ENCODE measurements around the gene DNAH17. TPM values are rescaled to one million over a fixed set of nuclear protein-coding genes. Genes with fewer than 3 reads are reported as not detected.

The DNAH17 gene
- total RNA-seq, 1 experiment from 2014 or later: 0.18 TPM

DNA sequence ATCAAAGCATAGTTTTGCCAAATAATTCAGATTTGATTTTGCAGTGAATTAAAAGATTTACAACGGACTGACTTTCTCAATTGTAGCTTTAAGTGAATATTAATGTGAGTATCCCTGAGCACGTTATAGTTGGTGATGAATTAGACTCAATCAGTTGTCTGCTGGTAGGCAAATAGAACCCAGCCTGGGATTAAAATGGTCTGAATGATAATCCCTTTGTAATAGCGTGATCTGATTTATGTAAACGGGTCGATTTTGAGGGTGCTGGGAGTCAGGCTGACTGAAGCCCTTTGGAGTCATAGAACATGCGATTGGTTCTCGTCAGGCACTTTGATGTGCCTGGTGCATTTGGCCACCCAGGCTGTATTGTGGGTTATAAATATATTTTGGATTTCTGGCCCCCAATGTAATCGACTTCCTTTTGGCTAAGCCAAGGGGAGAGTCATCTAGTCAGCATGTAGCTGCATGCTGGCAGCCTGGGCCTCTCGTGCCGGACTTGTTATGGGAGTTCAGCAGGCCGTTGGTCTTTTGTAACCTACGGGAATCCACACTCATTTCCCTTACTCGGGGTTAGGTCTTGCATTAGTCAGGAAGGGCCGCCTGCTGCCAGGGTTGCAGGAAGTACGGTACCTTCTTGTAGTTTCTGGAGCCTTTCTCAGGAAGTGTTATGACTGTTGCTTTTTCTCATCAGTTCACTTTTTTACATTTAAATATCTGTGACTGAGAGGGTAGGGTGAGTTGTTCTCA is 193.3 kb downstream of the DNAH17 start:
- intact Hi-C loops (cut with micrococcal nuclease; ENCODE audit: unreplicated experiment) (no loop called here), in situ Hi-C loops (cut with HindIII; ENCODE audit: low pct_unique_long_range_greater_than_20kb, low sequenced_read_pairs) (no loop called here)
- ChIA-PET POLR2A (interaction anchor here (0.6 to 0.7 kb wide), 2 partner anchors 22 to 67 kb away, joined by 3 to 5 read pairs; no protein-coding TSS in a partner anchor), CTCF (interaction anchor here (1.0 kb wide), 1 partner anchor 25 kb away, joined by 3 read pairs; no protein-coding TSS in a partner anchor)
- Histone ChIP-seq H3K36me3 (ENCODE audit: control insufficient read depth, insufficient read depth, low read length) (peaks cover 1% of the 10 kb centered on the region; the same call in 1 of the 2 replicates), H3K27me3 (ENCODE audit: control insufficient read depth, insufficient read depth, low read length) (no peaks in the 10 kb centered on the region), H3K4me3 (ENCODE audit: low read depth in 2 of 2, low read length in 2 of 2) (0 out of 4 replicates have a peak overlapping the region, but pooled peaks of 1 of the 2 experiments have one; percentile 0), H3K27ac (ENCODE audit: low read length) (peak overlapping the region; percentile 60), H3K9me3 (ENCODE audit: control insufficient read depth, insufficient read depth, low read depth, low read length) (no peaks in the 10 kb centered on the region), H3K4me1 (ENCODE audit: control insufficient read depth, insufficient read depth, low read length) (peaks cover 43% of the 10 kb centered on the region)
- no peak for TF ChIP-seq TCF7L2 (IDR thresholded peaks at IDR 0.05; ENCODE audit: low read depth, low read length)
- TF ChIP-seq POLR2AphosphoS5 (IDR thresholded peaks at IDR 0.05; ENCODE audit: low read depth, low read length): no peak
- TF ChIP-seq, protein P1, sequence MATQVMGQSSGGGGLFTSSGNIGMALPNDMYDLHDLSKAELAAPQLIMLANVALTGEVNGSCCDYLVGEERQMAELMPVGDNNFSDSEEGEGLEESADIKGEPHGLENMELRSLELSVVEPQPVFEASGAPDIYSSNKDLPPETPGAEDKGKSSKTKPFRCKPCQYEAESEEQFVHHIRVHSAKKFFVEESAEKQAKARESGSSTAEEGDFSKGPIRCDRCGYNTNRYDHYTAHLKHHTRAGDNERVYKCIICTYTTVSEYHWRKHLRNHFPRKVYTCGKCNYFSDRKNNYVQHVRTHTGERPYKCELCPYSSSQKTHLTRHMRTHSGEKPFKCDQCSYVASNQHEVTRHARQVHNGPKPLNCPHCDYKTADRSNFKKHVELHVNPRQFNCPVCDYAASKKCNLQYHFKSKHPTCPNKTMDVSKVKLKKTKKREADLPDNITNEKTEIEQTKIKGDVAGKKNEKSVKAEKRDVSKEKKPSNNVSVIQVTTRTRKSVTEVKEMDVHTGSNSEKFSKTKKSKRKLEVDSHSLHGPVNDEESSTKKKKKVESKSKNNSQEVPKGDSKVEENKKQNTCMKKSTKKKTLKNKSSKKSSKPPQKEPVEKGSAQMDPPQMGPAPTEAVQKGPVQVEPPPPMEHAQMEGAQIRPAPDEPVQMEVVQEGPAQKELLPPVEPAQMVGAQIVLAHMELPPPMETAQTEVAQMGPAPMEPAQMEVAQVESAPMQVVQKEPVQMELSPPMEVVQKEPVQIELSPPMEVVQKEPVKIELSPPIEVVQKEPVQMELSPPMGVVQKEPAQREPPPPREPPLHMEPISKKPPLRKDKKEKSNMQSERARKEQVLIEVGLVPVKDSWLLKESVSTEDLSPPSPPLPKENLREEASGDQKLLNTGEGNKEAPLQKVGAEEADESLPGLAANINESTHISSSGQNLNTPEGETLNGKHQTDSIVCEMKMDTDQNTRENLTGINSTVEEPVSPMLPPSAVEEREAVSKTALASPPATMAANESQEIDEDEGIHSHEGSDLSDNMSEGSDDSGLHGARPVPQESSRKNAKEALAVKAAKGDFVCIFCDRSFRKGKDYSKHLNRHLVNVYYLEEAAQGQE (IDR thresholded peaks at IDR 0.05; ENCODE audit: insufficient read depth in 1 of 2, low read depth in 2 of 2, low read length in 1 of 2): no peak
- no peak for TF ChIP-seq SIN3A (IDR thresholded peaks at IDR 0.05; ENCODE audit: borderline replicate concordance, insufficient read depth, low read depth, low read length)
- TF ChIP-seq, protein P2, sequence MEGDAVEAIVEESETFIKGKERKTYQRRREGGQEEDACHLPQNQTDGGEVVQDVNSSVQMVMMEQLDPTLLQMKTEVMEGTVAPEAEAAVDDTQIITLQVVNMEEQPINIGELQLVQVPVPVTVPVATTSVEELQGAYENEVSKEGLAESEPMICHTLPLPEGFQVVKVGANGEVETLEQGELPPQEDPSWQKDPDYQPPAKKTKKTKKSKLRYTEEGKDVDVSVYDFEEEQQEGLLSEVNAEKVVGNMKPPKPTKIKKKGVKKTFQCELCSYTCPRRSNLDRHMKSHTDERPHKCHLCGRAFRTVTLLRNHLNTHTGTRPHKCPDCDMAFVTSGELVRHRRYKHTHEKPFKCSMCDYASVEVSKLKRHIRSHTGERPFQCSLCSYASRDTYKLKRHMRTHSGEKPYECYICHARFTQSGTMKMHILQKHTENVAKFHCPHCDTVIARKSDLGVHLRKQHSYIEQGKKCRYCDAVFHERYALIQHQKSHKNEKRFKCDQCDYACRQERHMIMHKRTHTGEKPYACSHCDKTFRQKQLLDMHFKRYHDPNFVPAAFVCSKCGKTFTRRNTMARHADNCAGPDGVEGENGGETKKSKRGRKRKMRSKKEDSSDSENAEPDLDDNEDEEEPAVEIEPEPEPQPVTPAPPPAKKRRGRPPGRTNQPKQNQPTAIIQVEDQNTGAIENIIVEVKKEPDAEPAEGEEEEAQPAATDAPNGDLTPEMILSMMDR (IDR thresholded peaks at IDR 0.05): no peak
- ATAC-seq (peak; percentile 62), DNase-seq (ENCODE audit: low read depth, low spot score) (no peak)
- BruUV-seq (replicated peaks): no TSS peak

DNA sequence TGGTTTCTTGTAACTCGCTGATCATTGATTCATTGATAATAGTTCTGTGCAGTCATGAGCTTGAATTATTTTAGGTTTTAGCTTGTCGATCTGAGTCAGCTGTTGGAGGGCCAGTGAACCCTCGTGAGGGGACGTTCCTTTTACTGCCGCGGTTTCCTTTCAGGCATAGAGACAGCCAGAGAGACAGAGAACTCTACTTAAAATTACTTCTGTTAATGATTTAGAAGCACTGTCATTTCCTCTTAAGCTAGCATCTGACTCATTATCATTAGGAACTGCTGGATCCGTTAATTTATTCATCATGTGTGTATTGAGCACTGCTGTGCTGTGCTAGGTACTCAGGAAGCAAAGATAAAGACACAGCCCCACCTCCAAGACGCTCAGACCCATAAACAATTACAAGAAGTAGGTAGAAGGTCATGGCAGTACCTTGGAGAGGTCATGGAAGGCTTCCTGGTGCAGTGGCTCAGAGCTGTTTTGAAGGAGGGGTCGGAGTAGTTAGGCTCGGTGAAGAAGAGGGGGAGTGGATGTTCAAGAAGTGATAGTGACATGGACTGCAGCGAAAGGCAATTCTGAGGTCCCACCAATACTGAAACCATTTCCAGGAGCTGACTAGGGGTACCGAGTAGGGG is 195.5 kb downstream of the DNAH17 start:
- intact Hi-C loops (cut with micrococcal nuclease; ENCODE audit: unreplicated experiment) (no loop called here), in situ Hi-C loops (cut with HindIII; ENCODE audit: low pct_unique_long_range_greater_than_20kb, low sequenced_read_pairs) (no loop called here)
- DNase-seq (ENCODE audit: low read depth, low spot score) (no peak), ATAC-seq (no peak)
- BruUV-seq (replicated peaks): no TSS peak
- Histone ChIP-seq H3K27ac (ENCODE audit: low read length) (peak overlapping the region; percentile 55), H3K4me1 (ENCODE audit: control insufficient read depth, insufficient read depth, low read length) (peaks cover 49% of the 10 kb centered on the region), H3K9me3 (ENCODE audit: control insufficient read depth, insufficient read depth, low read depth, low read length) (no peaks in the 10 kb centered on the region), H3K27me3 (ENCODE audit: control insufficient read depth, insufficient read depth, low read length) (no peaks in the 10 kb centered on the region), H3K36me3 (ENCODE audit: control insufficient read depth, insufficient read depth, low read length) (peaks cover 3% of the 10 kb centered on the region; the same call in 1 of the 2 replicates), H3K4me3 (ENCODE audit: low read depth in 2 of 2, low read length in 2 of 2) (peak overlapping the region in 1 of 2 experiments; percentile 18; a peak in 2 of 4 replicates)
- ChIA-PET CTCF (interaction anchor here (0.5 to 1.4 kb wide), 2 partner anchors 21 to 95 kb away, joined by 3 to 7 read pairs; no protein-coding TSS in a partner anchor), POLR2A (interaction anchor here (0.6 to 0.7 kb wide), 3 partner anchors 10 to 94 kb away, joined by 6 to 9 read pairs (median 8); no protein-coding TSS in a partner anchor)
- TF ChIP-seq, protein P1 (IDR thresholded peaks at IDR 0.05; ENCODE audit: insufficient read depth in 1 of 2, low read depth in 2 of 2, low read length in 1 of 2): peak; percentile 63 to 76; a peak in 3 of 4 replicates
- TF ChIP-seq POLR2AphosphoS5 (IDR thresholded peaks at IDR 0.05; ENCODE audit: low read depth, low read length) (no peak), TCF7L2 (IDR thresholded peaks at IDR 0.05; ENCODE audit: low read depth, low read length) (no peak), SIN3A (IDR thresholded peaks at IDR 0.05; ENCODE audit: borderline replicate concordance, insufficient read depth, low read depth, low read length) (no peak)
